Endothelial cell of umbilical vein (primary cell): ENCODE data around the gene PUS10.

Experiments used
- EZH2 ChIP-seq: IDR thresholded peaks from 2 replicates; pipeline ENCODE4 v1.6.1; 2012; ENCODE audit warnings: borderline replicate concordance, low read depth, mild to moderate bottlenecking, moderate library complexity, low read length, inconsistent platforms; ENCODE audit not compliant: severe bottlenecking
- MYC ChIP-seq: IDR thresholded peaks from one replicate; pipeline ENCODE4 v1.6.1; 2011; ENCODE audit warnings: mild to moderate bottlenecking, low read depth, low read length
- POLR2A ChIP-seq: IDR thresholded peaks from 2 replicates; pipeline ENCODE4 v1.6.1; 2012; ENCODE audit warnings: low read depth, mild to moderate bottlenecking, control low read depth, low read length
- POLR2AphosphoS5 ChIP-seq: IDR thresholded peaks from 2 replicates; pipeline ENCODE4 v1.6.1; 2012; ENCODE audit warnings: low read depth, mild to moderate bottlenecking, control low read depth, low read length, moderate library complexity; ENCODE audit not compliant: insufficient read depth
- TF ChIP-seq, protein P1 (sequence below), 2 donors: IDR thresholded peaks; 1 replicate in 1 of 2; 2 replicates in 1 of 2; pipeline ENCODE4 v1.5.1; 2011; ENCODE audit warnings: low read length in 2 of 2, mild to moderate bottlenecking in 2 of 2, moderate library complexity in 2 of 2, control low read depth in 1 of 2, inconsistent platforms in 1 of 2, low read depth in 1 of 2; ENCODE audit not compliant: insufficient read depth in 1 of 2; ENCODE audit errors: extremely low read depth in 1 of 2
- TF ChIP-seq, protein P2 (sequence below): IDR thresholded peaks from 2 replicates; pipeline ENCODE4 v1.6.1; 2011; ENCODE audit not compliant: insufficient read depth, insufficient read length

GRCh38 chr2:60948161-60948560 is 69.9 kb downstream of the PUS10 start:
- TF ChIP-seq, protein P1, sequence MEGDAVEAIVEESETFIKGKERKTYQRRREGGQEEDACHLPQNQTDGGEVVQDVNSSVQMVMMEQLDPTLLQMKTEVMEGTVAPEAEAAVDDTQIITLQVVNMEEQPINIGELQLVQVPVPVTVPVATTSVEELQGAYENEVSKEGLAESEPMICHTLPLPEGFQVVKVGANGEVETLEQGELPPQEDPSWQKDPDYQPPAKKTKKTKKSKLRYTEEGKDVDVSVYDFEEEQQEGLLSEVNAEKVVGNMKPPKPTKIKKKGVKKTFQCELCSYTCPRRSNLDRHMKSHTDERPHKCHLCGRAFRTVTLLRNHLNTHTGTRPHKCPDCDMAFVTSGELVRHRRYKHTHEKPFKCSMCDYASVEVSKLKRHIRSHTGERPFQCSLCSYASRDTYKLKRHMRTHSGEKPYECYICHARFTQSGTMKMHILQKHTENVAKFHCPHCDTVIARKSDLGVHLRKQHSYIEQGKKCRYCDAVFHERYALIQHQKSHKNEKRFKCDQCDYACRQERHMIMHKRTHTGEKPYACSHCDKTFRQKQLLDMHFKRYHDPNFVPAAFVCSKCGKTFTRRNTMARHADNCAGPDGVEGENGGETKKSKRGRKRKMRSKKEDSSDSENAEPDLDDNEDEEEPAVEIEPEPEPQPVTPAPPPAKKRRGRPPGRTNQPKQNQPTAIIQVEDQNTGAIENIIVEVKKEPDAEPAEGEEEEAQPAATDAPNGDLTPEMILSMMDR (IDR thresholded peaks at IDR 0.05; ENCODE audit: extremely low read depth in 1 of 2, insufficient read depth in 1 of 2, low read depth in 1 of 2, low read length in 2 of 2) = no peak
- TF ChIP-seq POLR2AphosphoS5 (no peak), POLR2A (no peak), MYC (no peak), EZH2 (no peak)
- TF ChIP-seq, protein P2, sequence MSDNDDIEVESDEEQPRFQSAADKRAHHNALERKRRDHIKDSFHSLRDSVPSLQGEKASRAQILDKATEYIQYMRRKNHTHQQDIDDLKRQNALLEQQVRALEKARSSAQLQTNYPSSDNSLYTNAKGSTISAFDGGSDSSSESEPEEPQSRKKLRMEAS = no peak
